Measurements from ENCODE around the gene SUMF2.
"Not testable (repeated sequence)": the region's sequence is repeated elsewhere in the genome, so short reads cannot be mapped to it uniquely, and the experiment has no call there.

SUMF2 gene

GRCh38 chr7:56063500-56063881 is 595 bp upstream of the SUMF2 start:
- DNase-seq (ENCODE audit: low spot score): no peak

GRCh38 chr7:56066376-56066775 is 2.3 kb downstream of the SUMF2 start:
- DNase-seq (ENCODE audit: low spot score): not testable (repeated sequence)

GRCh38 chr7:56074371-56074791 is 10.3 kb downstream of the SUMF2 start:
- peak; percentile 77 for DNase-seq (ENCODE audit: low spot score)

- no peak for DNase-seq (ENCODE audit: low spot score)
These were observed 13.6 kb downstream of the SUMF2 start for GRCh38 chr7:56077681-56078080.

- DNase-seq (ENCODE audit: low spot score): no peak
These were observed 14.1 kb downstream of the SUMF2 start for GRCh38 chr7:56078196-56078595.

GRCh38 chr7:56079450-56080185 is 15.5 kb downstream of the SUMF2 start:
- peak; percentile 82 for DNase-seq (ENCODE audit: low spot score)

- not testable (repeated sequence) for DNase-seq (ENCODE audit: low spot score)
These were observed 16.8 kb downstream of the SUMF2 start for GRCh38 chr7:56080726-56081435.

- no peak for DNase-seq (ENCODE audit: low spot score)
These were observed 17.7 kb downstream of the SUMF2 start for GRCh38 chr7:56081626-56082340.

GRCh38 chr7:56083150-56083785 is 19.2 kb downstream of the SUMF2 start:
- no peak for DNase-seq (ENCODE audit: low spot score)

- DNase-seq (ENCODE audit: low spot score): no peak
These were observed 22.7 kb downstream of the SUMF2 start for GRCh38 chr7:56086761-56087160.

GRCh38 chr7:56087445-56087844 is 23.4 kb downstream of the SUMF2 start:
- no peak for DNase-seq (ENCODE audit: low spot score)

- no peak for DNase-seq (ENCODE audit: low spot score)
These were observed 27.5 kb downstream of the SUMF2 start for GRCh38 chr7:56091591-56091990.

GRCh38 chr7:56092388-56092787 is 28.3 kb downstream of the SUMF2 start:
- not testable (repeated sequence) for DNase-seq (ENCODE audit: low spot score)

GRCh38 chr7:56092789-56093531 is 28.9 kb downstream of the SUMF2 start, which contains the start of gene PHKG1:
TSS of gene PHKG1 (minus strand) at chr7:56092952. CDS start at chr7:56088941, 4,011 bp downstream.
- peak; percentile 87 for DNase-seq (ENCODE audit: low spot score)

- DNase-seq (ENCODE audit: low spot score): peak; percentile 36
These were observed 33.6 kb downstream of the SUMF2 start for GRCh38 chr7:56097700-56098099.

GRCh38 chr7:56098187-56099008 is 34.3 kb downstream of the SUMF2 start:
- not testable (repeated sequence) for DNase-seq (ENCODE audit: low spot score)

- no peak for DNase-seq (ENCODE audit: low spot score)
These were observed 35.6 kb downstream of the SUMF2 start for GRCh38 chr7:56099653-56100052.

- DNase-seq (ENCODE audit: low spot score): not testable (repeated sequence)
These were observed 40.1 kb downstream of the SUMF2 start for GRCh38 chr7:56104138-56104537.

- DNase-seq (ENCODE audit: low spot score): peak; percentile 31
These were observed 41.4 kb downstream of the SUMF2 start for GRCh38 chr7:56105508-56105907.
